SK-N-SH (cell line): ENCODE measurements around the gene LYL1. TPM values are rescaled to one million over a fixed set of nuclear protein-coding genes. Genes with fewer than 3 reads are reported as not detected.

Source experiments
- CTCF ChIA-PET: fragments of 300-600, 350-600 bp; formaldehyde crosslinking; extraction: SDS; loops from one replicate; lab custom pipeline; 2021; lab: Yijun Ruan, JAX
- POLR2A ChIA-PET: fragments of 350-600 bp; sonication (Branson Sonifier 250); formaldehyde crosslinking; extraction: SDS; loops from one replicate; lab custom pipeline; 2020; ENCODE audit warnings: antibody characterized with exemption, inconsistent platforms; lab: Yijun Ruan, JAX
- DNase-seq: peaks from one replicate; pipeline ENCODE4 v3.0.0; 2012
- H2AFZ ChIP-seq: fragments of 200-600 bp; sonication (generic); 2 replicates; pipeline ENCODE4 v1.8.1; 2016; ENCODE audit warnings: antibody characterized with exemption, mild to moderate bottlenecking, low read depth
- H3F3A ChIP-seq: fragments of 200-600 bp; sonication (generic); replicated peaks from 2 replicates; pipeline ENCODE3; 2016; ENCODE audit warnings: antibody characterized with exemption, mild to moderate bottlenecking; ENCODE audit not compliant: insufficient read depth
- H3K27ac ChIP-seq, 2 experiments: fragments of 200-500 bp in 1 of 2; fragments of 200-600 bp in 1 of 2; sonication (Bioruptor generic) in 1 of 2; sonication (generic), shearing (Covaris generic) in 1 of 2; 2 replicates each; pipeline versions ENCODE4 v1.5.1 to v1.6.1; 2014 to 2016; ENCODE audit warnings: low read depth in 2 of 2, inconsistent platforms in 1 of 2, low read length in 1 of 2, mild to moderate bottlenecking in 1 of 2, mixed read lengths in 1 of 2
- H3K27me3 ChIP-seq: fragments of 200-600 bp; sonication (generic), shearing (Covaris generic); 2 replicates; pipeline ENCODE4 v1.6.1; 2016; ENCODE audit warnings: mixed run types; ENCODE audit not compliant: insufficient read depth
- H3K36me3 ChIP-seq, 2 experiments: fragments of 200-500 bp in 1 of 2; fragments of 200-600 bp in 1 of 2; sonication (Bioruptor generic) in 1 of 2; sonication (generic) in 1 of 2; replicated peaks in 1 of 2; 2 replicates each; pipeline versions ENCODE3 to v1.5.1; 2014 to 2016; ENCODE audit warnings: low read length in 1 of 2, mild to moderate bottlenecking in 1 of 2; ENCODE audit not compliant: insufficient read depth in 2 of 2, control insufficient read depth in 1 of 2
- H3K4me1 ChIP-seq, 2 experiments: fragments of 200-500 bp in 1 of 2; fragments of 200-600 bp in 1 of 2; sonication (Bioruptor generic) in 1 of 2; sonication (generic), shearing (Covaris generic) in 1 of 2; 2 replicates each; pipeline versions ENCODE4 v1.5.1 to v1.6.1; 2014 to 2016; ENCODE audit warnings: low read depth in 1 of 2, low read length in 1 of 2, mixed run types in 1 of 2; ENCODE audit not compliant: insufficient read depth in 2 of 2, control insufficient read depth in 1 of 2
- H3K4me2 ChIP-seq: fragments of 200-600 bp; sonication (generic), shearing (Covaris generic); 2 replicates; pipeline ENCODE4 v1.6.1; 2017; ENCODE audit warnings: mixed run types
- H3K4me3 ChIP-seq, 2 experiments: fragments of 200-500 bp in 1 of 2; fragments of 200-600 bp in 1 of 2; sonication (Bioruptor generic) in 1 of 2; sonication (generic), shearing (Covaris generic) in 1 of 2; 2 replicates each; pipeline versions ENCODE4 v1.5.1 to v1.8.1; 2014 to 2016; ENCODE audit warnings: low read depth in 2 of 2, inconsistent platforms in 1 of 2, low read length in 1 of 2, mild to moderate bottlenecking in 1 of 2, mixed read lengths in 1 of 2, moderate library complexity in 1 of 2
- H3K79me2 ChIP-seq: fragments of 200-600 bp; sonication (generic); 2 replicates; pipeline ENCODE4 v1.8.1; 2017; ENCODE audit warnings: mild to moderate bottlenecking; ENCODE audit not compliant: insufficient read depth
- H3K9ac ChIP-seq: fragments of 200-600 bp; sonication (generic); 2 replicates; pipeline ENCODE4 v1.6.1; 2017; ENCODE audit warnings: mixed run types
- H3K9me2 ChIP-seq: fragments of 200-600 bp; sonication (generic); 2 replicates; pipeline ENCODE4 v1.6.1; 2017; ENCODE audit warnings: mixed run types
- H3K9me3 ChIP-seq: fragments of 200-600 bp; sonication (generic); 2 replicates; pipeline ENCODE4 v1.6.1; 2017; ENCODE audit warnings: mixed run types, mild to moderate bottlenecking, moderate library complexity
- H4K20me1 ChIP-seq: fragments of 200-600 bp; sonication (generic); 2 replicates; pipeline ENCODE4 v1.6.1; 2017; ENCODE audit warnings: mild to moderate bottlenecking, mixed run types; ENCODE audit not compliant: insufficient read depth
- CHD2 ChIP-seq: fragments of 150-350 bp; IDR thresholded peaks from 2 replicates; pipeline ENCODE4 v1.6.1; 2018; ENCODE audit warnings: low read length; ENCODE audit not compliant: partially characterized antibody
- EP300 ChIP-seq, 2 experiments: IDR thresholded peaks; 2 replicates each; pipeline versions ENCODE4 v1.4.0 to v1.6.1; 2012; ENCODE audit warnings: borderline replicate concordance in 1 of 2, low read depth in 1 of 2, low read length in 1 of 2
- FOSL2 ChIP-seq: IDR thresholded peaks from 2 replicates; pipeline ENCODE4 v1.4.0; 2012; ENCODE audit warnings: low read depth, mild to moderate bottlenecking, moderate library complexity, borderline replicate concordance
- FOXJ3 ChIP-seq: sonication (generic); formaldehyde crosslinking; IDR thresholded peaks from 2 replicates; pipeline ENCODE4 v1.5.1; 2020; ENCODE audit warnings: mild to moderate bottlenecking, missing genetic modification reagents
- GATA2 ChIP-seq: sonication (generic); formaldehyde crosslinking; IDR thresholded peaks from 2 replicates; pipeline ENCODE4 v1.5.0; 2020; ENCODE audit warnings: mild to moderate bottlenecking, missing genetic modification reagents
- MEF2A ChIP-seq: IDR thresholded peaks from 2 replicates; pipeline ENCODE4 v1.4.0; 2012; ENCODE audit warnings: low read depth, borderline replicate concordance
- MXI1 ChIP-seq: IDR thresholded peaks from 2 replicates; pipeline ENCODE4 v1.6.1; 2012; ENCODE audit warnings: mild to moderate bottlenecking, low read depth, low read length, improper control_type of control experiment
- NRF1 ChIP-seq: IDR thresholded peaks from 2 replicates; pipeline ENCODE4 v1.6.1; 2012; ENCODE audit warnings: low read depth, mild to moderate bottlenecking, low read length
- POLR2AphosphoS5 ChIP-seq: IDR thresholded peaks from 2 replicates; pipeline ENCODE4 v1.6.1; 2012; ENCODE audit warnings: low read depth, low read length
- RFX5 ChIP-seq: IDR thresholded peaks from 2 replicates; pipeline ENCODE4 v1.6.1; 2012; ENCODE audit warnings: mild to moderate bottlenecking, improper control_type of control experiment, low read length
- RXRA ChIP-seq: IDR thresholded peaks from 2 replicates; pipeline ENCODE4 v1.4.0; 2012; ENCODE audit warnings: low read depth, mild to moderate bottlenecking, borderline replicate concordance
- TCF12 ChIP-seq: IDR thresholded peaks from 2 replicates; pipeline ENCODE4 v1.4.0; 2012
- YY1 ChIP-seq: IDR thresholded peaks from 2 replicates; pipeline ENCODE4 v1.4.0; 2012; ENCODE audit warnings: low read depth, mild to moderate bottlenecking
- WGBS: methylation state at CpG from one replicate; pipeline ENCODE4 v1.1.6; 2017; ENCODE audit warnings: low lambda C conversion rate; 5-methylcytosine and 5-hydroxymethylcytosine counted together
- polyA plus RNA-seq, 3 experiments: library from polyadenylated mRNA; depleted of rRNA; stranded (reverse); fragments of >200 nt; gene quantifications; 2 replicates each; pipeline ENCODE4 v1.2.3, GENCODE V29; 2012
- TF ChIP-seq, protein P1 (sequence below): fragments of 200-600 bp; sonication (generic); IDR thresholded peaks from 2 replicates; pipeline ENCODE4 v1.6.1; 2017; ENCODE audit warnings: antibody characterized with exemption, mild to moderate bottlenecking, moderate library complexity
- TF ChIP-seq, protein P2 (sequence below): IDR thresholded peaks from 2 replicates; pipeline ENCODE4 v1.4.0; 2012; ENCODE audit warnings: low read depth, borderline replicate concordance
- TF ChIP-seq, protein P3 (sequence below): IDR thresholded peaks from 2 replicates; pipeline ENCODE4; 2012
- TF ChIP-seq, protein P4 (sequence below): fragments of 150-350 bp; IDR thresholded peaks from 2 replicates; pipeline ENCODE4 v1.6.1; 2016; ENCODE audit warnings: mild to moderate bottlenecking, low read depth, low read length
- TF ChIP-seq, protein P5 (sequence below): IDR thresholded peaks from 2 replicates; pipeline ENCODE4 v1.4.0; 2012; ENCODE audit warnings: low read depth

The LYL1 gene
- polyA plus RNA-seq, 1 of the 3 experiments (the other 2 are of a cell fraction): 2.2 TPM

DNA sequence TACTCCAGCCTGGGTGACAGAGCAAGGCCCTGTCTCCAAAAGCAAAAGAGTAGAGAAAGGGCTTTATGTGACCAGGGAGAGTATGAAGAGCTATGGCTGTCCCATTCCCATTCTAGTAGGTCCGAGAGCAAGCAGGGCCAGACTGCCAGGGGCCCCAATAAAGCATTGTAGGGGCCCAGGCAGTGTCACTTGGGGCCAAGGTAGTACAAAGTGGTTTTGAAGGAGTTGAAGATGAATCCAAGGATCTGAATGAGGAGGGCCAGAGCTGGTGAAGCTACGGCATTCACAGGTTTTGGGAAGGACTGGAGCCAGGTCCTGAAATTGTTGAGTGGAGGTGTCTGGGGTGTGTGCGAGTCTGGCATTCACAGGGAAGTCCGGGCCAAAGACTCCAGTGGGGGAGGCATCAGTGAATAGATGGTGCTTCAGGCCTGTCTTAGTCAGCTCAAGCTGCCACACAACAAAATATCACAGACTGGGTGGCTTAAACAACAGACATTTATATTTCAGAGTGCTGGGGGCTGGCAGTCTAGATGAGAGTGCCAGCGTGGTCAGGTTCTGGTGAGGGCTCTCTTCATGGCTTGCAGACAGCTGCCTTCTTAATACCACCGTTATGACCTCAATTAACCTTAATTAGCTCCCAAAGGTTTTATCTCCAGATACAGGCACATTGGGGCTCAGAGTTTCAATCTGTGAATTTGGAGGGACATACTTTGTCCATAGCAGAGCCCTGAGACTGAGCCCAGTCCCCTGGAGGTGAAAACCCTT, 25.3 kb upstream of the LYL1 start (continued):
- TF ChIP-seq, protein P1, sequence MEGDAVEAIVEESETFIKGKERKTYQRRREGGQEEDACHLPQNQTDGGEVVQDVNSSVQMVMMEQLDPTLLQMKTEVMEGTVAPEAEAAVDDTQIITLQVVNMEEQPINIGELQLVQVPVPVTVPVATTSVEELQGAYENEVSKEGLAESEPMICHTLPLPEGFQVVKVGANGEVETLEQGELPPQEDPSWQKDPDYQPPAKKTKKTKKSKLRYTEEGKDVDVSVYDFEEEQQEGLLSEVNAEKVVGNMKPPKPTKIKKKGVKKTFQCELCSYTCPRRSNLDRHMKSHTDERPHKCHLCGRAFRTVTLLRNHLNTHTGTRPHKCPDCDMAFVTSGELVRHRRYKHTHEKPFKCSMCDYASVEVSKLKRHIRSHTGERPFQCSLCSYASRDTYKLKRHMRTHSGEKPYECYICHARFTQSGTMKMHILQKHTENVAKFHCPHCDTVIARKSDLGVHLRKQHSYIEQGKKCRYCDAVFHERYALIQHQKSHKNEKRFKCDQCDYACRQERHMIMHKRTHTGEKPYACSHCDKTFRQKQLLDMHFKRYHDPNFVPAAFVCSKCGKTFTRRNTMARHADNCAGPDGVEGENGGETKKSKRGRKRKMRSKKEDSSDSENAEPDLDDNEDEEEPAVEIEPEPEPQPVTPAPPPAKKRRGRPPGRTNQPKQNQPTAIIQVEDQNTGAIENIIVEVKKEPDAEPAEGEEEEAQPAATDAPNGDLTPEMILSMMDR: no peak
- TF ChIP-seq, protein P2, sequence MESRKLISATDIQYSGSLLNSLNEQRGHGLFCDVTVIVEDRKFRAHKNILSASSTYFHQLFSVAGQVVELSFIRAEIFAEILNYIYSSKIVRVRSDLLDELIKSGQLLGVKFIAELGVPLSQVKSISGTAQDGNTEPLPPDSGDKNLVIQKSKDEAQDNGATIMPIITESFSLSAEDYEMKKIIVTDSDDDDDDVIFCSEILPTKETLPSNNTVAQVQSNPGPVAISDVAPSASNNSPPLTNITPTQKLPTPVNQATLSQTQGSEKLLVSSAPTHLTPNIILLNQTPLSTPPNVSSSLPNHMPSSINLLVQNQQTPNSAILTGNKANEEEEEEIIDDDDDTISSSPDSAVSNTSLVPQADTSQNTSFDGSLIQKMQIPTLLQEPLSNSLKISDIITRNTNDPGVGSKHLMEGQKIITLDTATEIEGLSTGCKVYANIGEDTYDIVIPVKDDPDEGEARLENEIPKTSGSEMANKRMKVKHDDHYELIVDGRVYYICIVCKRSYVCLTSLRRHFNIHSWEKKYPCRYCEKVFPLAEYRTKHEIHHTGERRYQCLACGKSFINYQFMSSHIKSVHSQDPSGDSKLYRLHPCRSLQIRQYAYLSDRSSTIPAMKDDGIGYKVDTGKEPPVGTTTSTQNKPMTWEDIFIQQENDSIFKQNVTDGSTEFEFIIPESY: no peak
- TF ChIP-seq, protein P3, sequence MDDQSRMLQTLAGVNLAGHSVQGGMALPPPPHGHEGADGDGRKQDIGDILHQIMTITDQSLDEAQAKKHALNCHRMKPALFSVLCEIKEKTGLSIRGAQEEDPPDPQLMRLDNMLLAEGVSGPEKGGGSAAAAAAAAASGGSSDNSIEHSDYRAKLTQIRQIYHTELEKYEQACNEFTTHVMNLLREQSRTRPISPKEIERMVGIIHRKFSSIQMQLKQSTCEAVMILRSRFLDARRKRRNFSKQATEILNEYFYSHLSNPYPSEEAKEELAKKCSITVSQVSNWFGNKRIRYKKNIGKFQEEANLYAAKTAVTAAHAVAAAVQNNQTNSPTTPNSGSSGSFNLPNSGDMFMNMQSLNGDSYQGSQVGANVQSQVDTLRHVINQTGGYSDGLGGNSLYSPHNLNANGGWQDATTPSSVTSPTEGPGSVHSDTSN: no peak
- no peak for TF ChIP-seq FOXJ3 (CRISPR knock-in tag)
- no peak for TF ChIP-seq NRF1
- no peak for TF ChIP-seq MXI1
- TF ChIP-seq EP300 (IDR thresholded peaks at IDR 0.05; ENCODE audit: borderline replicate concordance in 1 of 2, low read depth in 1 of 2, low read length in 1 of 2): no peak

DNA sequence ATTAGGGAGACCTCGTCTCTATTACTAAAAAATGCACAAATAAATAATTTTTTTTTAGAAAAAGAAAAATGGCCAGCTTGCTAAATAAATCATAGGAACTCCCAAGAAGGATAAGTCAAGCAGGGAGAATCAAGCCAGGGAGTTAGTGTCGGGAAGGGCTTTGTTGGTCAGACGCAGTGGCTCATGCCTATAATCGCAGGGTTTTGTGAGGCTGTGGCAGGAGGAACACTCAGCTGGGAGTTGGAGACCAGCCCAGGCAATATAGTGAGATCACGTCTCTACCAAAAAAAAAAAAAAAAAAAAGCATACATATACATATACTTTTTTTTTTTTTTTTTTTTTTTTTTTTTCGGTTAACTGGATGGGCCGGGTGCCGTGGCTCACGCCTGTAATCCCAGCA, 24.4 kb upstream of the LYL1 start:
- POLR2A ChIA-PET: interaction anchor here (1.0 kb wide), 1 partner anchor 23 kb away, joined by 3 read pairs; the partner anchor contains the start of genes IER2 and STX10
- WGBS: 94% methylated on average over 9 of the region's 9 CpGs
- peaks cover 98% of the 10 kb centered on the region for H3K79me2 ChIP-seq
- H3K4me1 ChIP-seq: peaks cover 0 to 6% of the 10 kb centered on the region in 2 experiments; a peak in 1 of 4 replicates
- H3K9me2 ChIP-seq: no peaks in the 10 kb centered on the region
- H3K27ac ChIP-seq: no peak overlapping the region
- CTCF ChIA-PET: interaction anchor here (1.2 to 2.9 kb wide), 2 partner anchors 9 to 136 kb away, joined by 3 to 7 read pairs; partner anchors contain the start of gene NACC1
- no peaks in the 10 kb centered on the region for H3K27me3 ChIP-seq
- no peak overlapping the region for H3K9ac ChIP-seq
- peaks cover 4 to 11% of the 10 kb centered on the region in 2 experiments for H3K36me3 ChIP-seq
- H4K20me1 ChIP-seq: peaks cover 96% of the 10 kb centered on the region
- peaks cover 12% of the 10 kb centered on the region for H3F3A ChIP-seq
- H2AFZ ChIP-seq: no peak overlapping the region
- no peaks in the 10 kb centered on the region for H3K9me3 ChIP-seq
- H3K4me3 ChIP-seq: no peak overlapping the region
- no peak overlapping the region for H3K4me2 ChIP-seq
- DNase-seq: no peak
- no peak for TF ChIP-seq POLR2AphosphoS5
- TF ChIP-seq GATA2: no peak
- TF ChIP-seq RXRA: no peak
- TF ChIP-seq EP300 (IDR thresholded peaks at IDR 0.05; ENCODE audit: borderline replicate concordance in 1 of 2, low read depth in 1 of 2, low read length in 1 of 2): no peak
- TF ChIP-seq, protein P2: no peak
- TF ChIP-seq MEF2A: no peak
- TF ChIP-seq RFX5: no peak
- TF ChIP-seq, protein P4, sequence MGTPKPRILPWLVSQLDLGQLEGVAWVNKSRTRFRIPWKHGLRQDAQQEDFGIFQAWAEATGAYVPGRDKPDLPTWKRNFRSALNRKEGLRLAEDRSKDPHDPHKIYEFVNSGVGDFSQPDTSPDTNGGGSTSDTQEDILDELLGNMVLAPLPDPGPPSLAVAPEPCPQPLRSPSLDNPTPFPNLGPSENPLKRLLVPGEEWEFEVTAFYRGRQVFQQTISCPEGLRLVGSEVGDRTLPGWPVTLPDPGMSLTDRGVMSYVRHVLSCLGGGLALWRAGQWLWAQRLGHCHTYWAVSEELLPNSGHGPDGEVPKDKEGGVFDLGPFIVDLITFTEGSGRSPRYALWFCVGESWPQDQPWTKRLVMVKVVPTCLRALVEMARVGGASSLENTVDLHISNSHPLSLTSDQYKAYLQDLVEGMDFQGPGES: no peak
- TF ChIP-seq MXI1: no peak
- TF ChIP-seq, protein P1: no peak
- TF ChIP-seq, protein P5, sequence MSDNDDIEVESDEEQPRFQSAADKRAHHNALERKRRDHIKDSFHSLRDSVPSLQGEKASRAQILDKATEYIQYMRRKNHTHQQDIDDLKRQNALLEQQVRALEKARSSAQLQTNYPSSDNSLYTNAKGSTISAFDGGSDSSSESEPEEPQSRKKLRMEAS: no peak
- TF ChIP-seq CHD2: no peak
- TF ChIP-seq TCF12: no peak
- TF ChIP-seq FOSL2: no peak
- no peak for TF ChIP-seq FOXJ3 (CRISPR knock-in tag)
- TF ChIP-seq YY1: no peak
